Measurements from ENCODE around the gene SAMD5.

DNA sequence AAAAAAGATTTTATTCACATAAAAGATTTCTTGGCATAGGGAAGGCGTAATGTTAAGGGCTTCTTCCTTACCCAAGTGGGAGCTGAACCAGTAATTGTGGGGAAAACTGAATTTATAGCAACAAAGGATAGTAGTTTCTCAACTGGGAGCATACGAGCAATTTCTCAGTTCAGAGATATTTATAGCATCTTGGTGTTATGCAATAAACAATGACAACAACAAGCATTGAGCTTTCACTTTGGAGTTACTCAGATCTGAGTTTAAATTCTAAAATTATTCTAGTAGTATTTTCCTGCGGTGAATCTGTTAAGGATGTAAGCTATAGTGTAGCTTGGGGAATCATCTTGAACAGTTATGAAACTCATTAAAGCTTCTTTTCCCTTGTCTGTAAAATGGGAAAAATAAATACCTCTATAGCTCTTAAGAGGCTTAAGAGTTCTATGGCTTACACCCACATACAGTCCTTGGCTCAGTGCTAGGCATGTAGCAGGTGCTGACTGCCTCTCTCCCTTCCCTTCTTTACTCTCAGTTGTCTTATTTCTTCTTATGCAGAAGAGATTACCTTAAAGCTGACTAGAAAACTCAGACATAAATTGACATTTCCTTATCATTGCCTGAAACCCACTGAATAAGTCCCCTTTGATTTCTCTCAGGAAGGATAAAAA lies 58.8 kb downstream of the SAMD5 start:
- no peak for TF ChIP-seq EZH2 (IDR thresholded peaks at IDR 0.05; ENCODE audit: insufficient read depth, poor library complexity, severe bottlenecking)
- no peak for TF ChIP-seq EZH2phosphoT487 (IDR thresholded peaks at IDR 0.05; ENCODE audit: insufficient read depth, low read depth)
